Superior temporal gyrus (tissue), 1 donor: ENCODE data around the gene TOR4A.

Experiments used
- DNase-seq: peaks from one replicate; pipeline ENCODE4 v3.0.0-alpha.2; 2016; ENCODE audit errors: extremely low spot score

The TOR4A gene

DNA sequence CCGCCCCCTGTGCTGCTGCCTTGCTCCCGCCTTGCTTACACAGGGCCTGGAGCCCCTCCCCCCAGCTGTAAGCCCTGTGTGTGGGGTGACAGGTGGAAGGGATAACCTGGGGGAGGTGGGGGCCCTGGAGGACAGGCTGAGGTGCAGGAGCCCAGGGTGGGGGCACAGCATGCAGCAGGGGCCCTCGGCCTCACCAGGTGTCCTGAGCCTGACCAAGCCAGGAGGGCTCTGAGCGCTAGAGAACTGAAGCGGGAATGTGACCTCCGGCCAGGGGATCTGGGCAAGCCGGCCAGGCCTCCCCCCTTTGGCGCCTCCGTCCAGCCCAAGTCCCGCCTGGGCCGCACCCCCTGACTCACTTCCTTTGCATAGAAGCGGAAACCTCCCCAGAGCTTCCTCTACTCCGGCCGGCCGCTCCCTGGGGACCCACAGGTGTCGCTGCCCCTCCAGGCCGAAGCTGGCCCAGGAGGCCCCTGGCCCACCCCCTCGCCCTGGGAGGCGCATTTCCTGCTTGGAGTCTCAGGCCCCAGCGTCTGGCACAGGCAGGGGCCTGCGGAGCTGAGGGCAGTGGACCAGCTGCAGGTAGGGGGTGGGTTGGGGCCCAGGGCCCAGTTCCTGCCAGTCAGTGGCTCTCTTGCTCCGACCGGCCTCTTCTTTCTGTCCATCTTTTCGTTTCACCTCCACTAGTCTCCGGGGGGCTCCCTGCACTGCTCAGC is at the start of gene TOR4A:
Gene TOR4A, plus strand, starts transcription at position 398 of the 713 bp plus-strand sequence. CDS start 964 bp downstream, outside the sequence.
- DNase-seq: no peak

DNA sequence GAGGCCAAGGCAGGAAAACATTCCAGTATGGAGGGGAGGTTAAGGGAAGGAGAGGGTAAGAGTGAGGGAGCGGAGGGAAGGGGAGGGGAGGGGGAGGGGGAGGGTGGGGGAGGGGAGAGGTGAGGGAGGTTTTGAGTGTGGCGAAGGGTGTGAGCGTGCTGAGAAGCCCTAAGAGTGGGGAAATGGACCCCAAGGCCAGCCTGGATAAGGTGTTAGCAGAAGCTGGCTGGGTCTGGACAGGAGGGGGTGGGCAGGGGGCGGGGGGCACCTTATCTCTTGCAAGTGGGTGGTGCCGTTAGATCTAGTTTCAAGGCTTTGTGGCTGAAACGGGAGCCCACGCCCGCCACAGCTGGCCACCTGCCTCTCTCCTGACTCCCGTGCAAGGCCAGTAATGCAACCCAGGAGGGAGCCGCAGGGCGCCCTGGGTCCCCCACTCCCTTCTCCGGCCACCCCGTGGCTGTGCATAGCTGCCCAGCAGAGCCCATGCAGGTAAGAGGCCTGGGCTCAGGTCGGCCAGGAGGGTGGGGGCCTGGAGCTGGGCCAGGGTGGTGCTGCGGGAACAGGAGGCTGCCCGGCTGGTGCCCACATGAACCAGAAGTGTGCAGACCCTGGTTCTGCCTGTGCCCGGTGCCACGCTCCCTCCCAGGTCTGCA is 49.5 kb upstream of the TOR4A start:
- DNase-seq: no peak

DNA sequence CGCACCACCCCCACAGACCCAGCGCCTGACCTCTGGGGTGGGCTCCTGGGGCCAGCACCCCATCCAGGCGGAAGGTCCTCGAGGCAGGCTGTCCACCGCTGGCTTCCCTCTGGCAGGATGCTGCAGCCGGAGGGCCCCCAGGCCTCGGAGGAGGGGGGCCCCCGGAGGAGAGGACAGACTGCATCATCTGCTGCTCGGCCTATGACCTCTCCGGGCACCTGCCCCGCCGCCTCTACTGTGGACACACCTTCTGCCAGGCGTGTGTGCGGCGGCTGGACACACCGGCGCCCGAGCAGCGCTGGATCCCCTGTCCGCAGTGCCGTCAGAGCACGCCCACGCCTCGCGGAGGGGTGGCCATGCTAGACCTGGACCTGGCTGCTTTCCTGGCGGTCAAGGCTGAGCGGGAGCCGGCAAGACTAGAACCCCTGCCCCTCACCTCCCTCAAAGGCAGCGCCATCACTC is 49.0 kb upstream of the TOR4A start:
- no peak for DNase-seq

DNA sequence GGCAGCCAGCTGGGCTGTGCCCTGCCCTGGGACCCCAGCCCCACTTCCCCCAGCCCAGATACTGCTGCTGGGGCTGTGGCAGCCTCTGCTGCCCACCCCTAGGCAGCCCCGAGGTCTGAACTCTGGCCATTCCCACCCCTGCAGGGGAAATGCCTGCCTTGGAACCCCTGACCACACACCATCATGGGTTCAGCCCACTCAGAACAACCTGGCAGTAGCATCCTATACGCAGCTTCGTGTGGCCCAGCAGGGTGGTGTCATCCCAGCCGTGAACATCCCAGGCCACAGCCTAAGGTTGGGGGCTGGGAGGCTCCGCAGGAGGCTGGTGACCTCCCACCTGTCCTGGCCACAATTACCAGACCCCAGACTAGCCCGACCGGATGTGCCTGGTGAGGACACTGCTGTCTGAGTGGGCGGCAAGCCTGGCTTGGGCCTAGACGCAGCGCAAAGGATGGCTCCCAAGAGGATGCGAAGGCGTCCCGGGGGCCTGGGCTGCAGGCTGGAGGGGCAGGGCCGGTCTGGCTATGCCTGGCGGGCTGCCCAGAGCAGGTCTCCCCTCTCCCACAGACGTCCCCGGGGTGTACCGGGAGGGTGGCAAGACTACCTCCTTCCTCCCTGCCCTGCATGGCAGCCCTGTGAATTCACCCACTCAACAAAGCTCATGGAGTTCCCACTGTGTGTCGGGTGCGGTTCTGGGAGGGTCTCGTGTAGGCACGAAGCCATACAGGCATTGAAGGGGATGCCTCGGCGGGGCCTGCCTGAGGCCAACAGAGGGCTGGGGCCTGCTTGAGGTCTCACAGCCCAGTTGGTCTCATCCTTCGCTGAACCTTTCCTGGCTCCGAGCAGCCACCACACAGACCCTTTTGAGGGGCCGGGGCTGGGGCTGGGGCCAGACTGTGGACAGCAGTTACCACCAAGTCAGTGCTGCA is 48.3 kb upstream of the TOR4A start:
- DNase-seq: no peak

DNA sequence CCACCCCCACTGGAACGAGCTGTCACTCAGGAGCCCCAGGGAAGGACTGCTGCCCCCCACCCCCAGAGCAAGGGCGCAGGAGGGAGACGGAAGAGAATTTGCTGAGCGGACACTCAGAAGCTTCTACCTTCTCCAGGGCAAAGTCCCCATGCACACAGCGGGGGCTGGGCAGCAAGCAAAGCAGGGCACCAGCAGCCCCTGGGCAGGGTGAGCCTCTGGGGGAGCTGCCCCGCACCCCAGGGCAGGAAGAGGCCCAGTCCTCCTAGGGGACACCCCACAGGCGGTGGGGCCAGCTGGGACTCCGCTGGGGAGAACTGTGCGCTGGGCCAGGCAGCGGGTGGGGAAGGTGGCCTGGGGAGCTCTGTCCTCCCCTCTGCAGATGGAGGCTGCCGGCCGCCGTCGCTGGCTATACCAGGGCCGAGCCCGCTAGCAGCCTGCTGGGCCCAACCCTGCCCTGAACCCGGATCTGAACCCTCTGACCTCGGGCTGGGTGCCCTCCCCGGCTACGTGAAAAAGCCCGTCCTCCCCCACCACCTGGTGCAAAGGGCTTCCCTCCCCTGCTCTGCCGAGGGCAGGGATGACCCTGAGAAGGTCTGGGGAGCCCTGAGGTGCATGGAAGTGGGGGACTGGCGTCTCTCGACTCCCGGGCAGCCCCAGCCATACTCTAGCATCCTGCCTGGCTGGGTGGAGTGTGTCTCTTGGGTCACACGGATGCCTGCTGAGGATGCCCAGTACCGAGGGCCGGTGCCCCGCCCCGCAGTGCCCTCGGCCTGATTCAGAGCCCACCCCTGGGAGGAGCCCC is 47.4 kb upstream of the TOR4A start:
- DNase-seq: no peak

DNA sequence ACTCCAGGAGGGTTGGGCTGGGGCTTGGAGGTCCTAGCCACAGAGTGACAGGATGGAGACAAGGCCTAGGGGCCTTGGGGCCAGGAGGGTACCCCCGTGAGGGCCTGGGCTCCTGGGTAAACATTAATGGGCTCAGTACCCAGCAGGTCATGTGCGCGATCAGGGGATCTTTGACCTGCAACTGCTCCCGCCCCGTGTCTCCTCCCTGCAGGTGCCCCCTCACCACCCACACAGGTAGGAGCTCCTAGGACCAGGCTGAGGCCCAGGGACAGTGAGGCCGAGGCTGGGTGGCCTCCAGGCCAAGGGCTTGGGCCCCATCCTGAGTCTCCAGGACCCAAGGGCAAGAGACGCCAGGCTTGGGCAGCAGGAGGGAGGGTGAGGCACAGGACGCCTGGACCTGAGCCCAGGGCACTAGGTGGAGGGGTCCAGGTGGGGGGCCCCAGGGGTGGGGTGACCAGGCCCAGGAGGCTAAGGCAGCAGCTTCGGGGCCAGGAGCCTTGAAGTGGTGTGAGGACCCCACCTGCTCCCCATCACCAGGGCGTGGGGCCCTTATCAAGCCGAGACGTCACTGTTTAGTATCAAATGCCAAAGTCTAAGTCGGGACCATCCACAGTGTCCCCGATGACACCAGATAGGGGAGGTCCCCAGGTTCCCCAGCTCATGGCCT is 46.7 kb upstream of the TOR4A start, which contains the start of gene SLC34A3:
Gene SLC34A3, plus strand, starts transcription at position 197 of the 667 bp plus-strand sequence. CDS start 802 bp downstream, outside the sequence.
- no peak for DNase-seq

DNA sequence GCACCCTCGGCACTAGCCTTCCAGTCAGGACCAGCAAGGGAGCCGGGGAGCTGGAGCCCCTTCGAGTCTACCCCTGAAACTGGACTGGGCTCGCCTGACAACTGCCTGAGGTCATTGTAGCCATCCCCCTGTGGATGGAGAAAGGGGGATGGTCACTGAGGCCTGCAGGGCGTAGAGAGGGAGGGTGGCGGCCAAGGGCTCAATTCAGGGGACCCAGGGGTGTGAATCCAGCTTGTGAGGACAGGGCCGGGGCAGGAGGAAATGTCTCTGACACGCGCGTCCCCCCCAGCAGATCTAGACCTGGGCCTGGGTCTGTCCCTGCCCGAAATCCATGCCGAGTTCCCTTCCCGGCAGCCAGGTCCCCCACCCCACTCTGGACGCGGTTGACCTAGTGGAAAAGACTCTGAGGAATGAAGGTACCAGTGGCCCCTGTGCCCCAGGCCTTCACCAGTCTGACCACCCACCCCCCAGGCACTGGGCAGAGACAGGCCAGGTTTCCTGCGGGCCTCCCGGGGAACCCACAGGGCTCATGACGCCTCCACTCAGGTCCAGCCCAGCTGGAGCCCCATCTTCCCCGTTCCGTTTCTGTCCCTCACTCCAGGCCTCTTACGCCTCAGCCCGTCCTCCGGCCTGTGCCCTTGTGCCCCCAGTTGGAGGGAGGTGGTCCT is 46.0 kb upstream of the TOR4A start:
- no peak for DNase-seq

DNA sequence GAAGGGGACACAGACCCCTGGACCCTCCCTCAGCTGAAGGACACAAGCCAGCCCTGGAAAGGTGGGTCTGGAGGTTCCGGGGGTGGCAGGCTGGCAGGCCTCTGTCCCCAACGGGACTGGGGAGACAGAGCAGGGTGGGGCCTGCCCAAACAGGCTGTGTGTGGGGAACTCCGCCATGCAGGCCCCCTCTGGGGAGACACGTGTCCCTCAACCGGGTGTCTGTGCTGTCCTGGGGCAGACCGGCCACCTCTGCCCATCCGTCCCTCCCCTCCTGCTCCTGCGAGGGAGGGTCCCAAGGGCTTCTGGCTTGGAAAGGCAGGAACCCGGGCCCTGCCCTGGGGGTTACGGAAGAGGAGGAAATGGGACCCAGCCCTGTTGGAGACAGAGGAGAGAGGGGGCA is 45.4 kb upstream of the TOR4A start:
- DNase-seq: no peak

DNA sequence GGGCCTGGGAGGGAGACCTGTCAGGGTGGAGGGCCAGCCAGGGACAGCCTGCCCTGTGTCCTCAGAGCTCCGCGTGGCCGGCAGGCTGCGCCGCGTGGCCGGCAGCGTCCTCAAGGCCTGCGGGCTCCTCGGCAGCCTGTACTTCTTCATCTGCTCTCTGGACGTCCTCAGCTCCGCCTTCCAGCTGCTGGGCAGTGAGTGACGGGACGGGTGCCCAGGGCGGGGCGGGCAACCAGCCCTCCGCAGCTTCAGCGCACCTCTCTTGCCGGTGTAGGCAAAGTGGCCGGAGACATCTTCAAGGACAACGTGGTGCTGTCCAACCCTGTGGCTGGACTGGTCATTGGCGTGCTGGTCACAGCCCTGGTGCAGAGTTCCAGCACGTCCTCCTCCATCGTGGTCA is 45.0 kb upstream of the TOR4A start:
- DNase-seq: no peak

DNA sequence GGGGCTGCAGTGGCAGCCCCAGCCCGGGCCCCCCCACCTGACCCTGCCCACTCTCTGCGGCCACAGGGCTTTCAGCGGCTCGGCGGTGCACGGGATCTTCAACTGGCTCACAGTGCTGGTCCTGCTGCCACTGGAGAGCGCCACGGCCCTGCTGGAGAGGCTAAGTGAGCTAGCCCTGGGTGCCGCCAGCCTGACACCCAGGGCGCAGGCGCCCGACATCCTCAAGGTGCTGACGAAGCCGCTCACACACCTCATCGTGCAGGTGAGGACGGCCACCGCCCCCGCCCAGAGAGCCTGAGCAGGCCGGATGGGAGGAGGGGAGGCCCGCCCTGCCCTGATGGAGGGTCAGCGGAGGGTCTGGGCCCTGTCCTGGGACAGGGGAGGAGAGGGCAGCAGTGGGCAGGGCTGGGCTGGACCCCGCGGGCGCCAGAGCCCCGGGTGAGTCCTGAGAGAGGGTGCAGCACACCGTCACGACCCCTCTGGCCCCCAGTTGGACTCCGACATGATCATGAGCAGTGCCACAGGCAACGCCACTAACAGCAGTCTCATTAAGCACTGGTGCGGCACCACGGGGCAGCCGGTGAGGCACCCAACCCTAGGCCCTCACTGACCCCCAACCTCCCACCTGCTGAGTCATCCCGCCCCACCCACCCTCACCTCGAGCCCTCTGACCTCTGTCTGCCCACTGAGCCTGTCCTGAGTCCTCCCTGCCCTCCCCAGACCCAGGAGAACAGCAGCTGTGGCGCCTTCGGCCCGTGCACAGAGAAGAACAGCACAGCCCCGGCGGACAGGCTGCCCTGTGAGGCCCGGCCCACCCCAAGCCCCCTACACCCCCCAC is 44.2 kb upstream of the TOR4A start:
- DNase-seq: no peak

DNA sequence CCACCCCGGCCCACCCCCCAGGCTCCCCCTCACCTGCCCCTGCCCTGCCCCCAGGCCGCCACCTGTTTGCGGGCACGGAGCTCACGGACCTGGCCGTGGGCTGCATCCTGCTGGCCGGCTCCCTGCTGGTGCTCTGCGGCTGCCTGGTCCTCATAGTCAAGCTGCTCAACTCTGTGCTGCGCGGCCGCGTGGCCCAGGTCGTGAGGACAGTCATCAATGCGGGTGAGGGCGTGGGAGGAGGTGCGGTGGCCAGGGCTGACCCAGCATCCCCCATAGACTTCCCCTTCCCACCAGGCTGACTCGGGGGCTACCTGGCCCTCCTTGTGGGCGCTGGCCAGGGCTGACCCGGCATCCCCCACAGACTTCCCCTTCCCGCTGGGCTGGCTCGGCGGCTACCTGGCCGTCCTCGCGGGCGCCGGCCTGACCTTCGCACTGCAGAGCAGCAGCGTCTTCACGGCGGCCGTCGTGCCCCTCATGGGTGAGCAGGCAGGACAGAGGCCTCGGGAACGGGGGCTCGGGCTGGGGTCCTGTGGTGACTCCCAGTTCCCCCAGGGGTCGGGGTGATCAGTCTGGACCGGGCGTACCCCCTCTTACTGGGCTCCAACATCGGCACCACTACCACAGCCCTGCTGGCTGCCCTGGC is 43.4 kb upstream of the TOR4A start:
- no peak for DNase-seq

DNA sequence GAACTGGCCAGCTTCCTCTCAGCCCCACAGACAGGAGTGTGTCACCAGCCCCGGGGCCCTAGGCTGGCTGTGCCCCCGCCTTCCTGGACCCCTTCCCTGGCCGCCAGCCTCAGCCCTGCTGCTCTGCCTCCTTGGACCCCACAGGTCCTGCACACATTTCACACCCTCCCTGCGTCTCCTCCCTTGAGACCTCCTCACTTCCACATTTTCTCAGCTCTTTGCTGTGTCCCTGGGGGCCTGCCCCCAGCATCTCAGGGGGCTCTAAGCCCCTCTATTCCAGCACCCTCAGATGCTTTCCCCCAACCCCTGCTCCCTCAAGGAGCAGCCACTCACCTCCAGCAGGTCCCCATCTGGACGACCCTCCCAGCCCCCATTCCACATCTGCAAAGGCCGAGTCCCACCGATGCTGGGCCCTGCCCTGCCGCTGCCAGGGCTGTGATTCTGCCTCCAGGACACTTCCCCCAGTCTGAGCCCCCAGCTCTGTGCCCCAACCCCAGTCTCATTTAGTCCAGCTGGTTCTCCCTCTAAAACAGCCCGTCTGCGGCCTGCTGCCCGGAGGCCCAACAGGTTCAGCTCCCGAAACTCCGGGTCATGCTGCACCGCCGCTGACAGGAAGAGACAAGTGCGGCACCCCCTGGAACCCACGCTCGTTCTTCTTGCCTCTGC is 42.6 kb upstream of the TOR4A start:
- no peak for DNase-seq

DNA sequence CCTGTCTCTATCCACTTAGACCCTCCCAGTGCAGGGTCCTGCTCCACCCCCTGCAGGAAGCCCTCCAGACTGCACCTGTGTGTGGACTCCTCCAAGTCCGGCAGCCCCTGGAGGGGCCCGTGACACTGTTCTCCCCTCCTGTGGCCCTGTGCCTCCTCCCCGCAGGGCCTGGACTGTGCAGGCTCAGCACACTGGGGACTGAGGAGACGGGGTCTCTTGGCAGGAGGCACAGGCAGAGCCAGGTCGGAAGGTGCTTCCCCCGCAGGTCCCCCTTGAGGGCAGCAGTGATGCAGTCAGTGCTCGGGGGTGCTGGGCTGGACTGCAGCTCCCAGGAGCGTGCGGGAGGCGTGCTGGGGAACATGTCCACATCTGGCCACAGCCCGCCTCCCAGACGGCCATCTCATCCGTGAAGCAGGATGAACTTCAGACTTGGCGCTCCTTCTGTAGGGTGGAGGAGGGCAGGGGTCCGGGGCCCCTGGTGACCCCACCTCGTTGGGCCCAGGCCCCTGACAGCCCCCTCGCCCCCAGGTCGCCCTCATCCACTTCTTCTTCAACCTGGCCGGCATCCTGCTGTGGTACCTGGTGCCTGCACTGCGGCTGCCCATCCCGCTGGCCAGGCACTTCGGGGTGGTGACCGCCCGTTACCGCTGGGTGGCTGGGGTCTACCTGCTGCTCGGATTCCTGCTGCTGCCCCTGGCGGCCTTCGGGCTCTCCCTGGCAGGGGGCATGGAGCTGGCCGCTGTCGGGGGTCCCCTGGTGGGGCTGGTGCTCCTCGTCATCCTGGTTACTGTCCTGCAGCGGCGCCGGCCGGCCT is 41.9 kb upstream of the TOR4A start:
- no peak for DNase-seq

DNA sequence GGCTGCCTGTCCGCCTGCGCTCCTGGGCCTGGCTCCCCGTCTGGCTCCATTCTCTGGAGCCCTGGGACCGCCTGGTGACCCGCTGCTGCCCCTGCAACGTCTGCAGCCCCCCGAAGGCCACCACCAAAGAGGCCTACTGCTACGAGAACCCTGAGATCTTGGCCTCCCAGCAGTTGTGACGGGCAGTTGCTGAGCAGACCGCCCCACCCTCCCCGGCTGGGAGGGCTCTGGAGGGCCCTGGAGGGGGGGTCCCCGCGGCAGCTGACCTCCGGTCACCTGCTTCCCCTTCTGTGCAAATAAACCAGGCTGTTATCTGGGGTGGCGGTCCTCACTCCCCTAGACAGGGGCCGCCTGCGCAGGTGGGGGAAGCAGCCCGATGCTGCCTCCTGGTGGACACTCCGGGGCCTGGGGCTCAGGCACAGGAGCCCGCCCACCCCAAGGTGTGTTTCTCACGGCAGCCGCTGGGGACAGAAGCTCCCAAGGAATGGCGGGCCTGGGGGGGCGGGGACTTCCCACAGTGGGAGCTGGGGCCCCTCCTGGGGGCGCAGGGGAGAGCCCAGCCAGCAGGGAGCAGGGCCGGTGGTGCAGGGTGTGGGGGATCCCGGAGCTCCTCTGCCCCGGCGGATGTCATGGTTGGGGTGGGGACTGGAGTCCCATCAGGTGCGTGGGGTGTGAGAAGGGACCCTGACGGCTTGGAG is 41.1 kb upstream of the TOR4A start:
- DNase-seq: peak; percentile 73

DNA sequence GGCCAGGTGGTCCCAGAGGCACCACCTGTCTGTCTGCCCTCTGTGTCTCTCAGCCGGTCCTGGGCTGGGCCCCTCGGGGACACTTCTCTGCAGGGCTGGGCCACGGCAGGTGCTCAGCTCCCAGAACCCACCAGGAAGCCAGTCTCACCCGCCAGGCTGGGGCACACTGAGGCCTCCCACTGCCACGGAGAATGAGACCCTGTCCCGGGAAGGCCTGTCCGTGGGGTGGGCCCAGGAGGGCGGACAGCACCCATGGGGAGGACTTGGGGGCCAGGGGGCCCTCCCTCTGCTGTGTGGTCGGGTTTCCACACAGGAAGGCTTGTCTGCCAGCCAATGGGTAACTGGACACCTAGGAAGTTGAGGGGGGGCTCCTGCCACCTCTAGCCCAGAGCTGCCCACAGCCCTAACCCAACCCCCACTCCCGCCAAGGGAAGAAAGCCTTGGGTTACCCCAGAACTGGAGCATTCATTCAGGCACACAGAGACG is 40.5 kb upstream of the TOR4A start:
- peak; percentile 14 for DNase-seq
